OCI-LY3 (cell line): ENCODE results near the gene FAAP100.

Source experiments
- EZH2phosphoT487 ChIP-seq: fragments of 200-600 bp; shearing (Covaris generic); IDR thresholded peaks from 2 replicates; pipeline ENCODE4 v1.6.1; 2018; ENCODE audit warnings: antibody characterized with exemption, mixed run types, low read depth
- TF ChIP-seq, protein P1 (sequence below): fragments of 200-600, 300-600 bp; sonication (generic); IDR thresholded peaks from 2 replicates; pipeline ENCODE4 v1.5.1; 2014; ENCODE audit warnings: antibody characterized with exemption, low read length, low read depth

DNA sequence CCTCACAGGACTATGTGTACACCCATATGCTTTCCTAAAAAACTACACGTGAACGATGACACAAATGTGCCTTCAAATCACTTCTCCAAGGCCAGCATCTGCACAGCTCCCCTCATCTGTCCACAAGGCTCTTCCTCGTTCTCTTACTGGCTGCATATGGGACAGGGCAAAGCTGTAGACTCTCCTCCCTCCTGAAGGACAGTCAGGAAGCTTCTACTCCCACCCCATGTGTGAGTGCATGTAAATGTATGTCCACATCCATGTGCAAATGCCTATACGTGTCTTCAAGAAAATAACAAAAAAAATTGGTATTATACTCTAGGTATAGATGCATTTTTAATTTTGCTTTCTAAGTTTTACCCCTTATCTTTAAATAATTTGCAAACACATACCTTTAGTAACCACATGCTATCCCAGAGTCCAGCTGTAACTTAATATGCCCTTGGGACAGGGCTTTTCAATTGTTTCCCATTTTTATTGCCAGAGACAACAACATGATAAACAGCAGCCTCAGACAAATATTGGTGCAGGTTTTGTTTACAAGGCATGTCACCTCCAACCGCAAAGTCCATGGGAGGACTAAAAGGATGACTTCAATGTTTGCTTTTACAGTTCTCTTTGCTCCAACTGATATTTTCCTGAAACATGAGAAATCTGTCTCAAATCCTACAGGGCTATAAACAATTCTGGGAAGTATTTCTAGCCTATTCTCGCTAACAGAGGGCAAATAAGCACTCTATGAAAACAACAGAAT is 31.6 kb upstream of the FAAP100 start:
- TF ChIP-seq, protein P1, sequence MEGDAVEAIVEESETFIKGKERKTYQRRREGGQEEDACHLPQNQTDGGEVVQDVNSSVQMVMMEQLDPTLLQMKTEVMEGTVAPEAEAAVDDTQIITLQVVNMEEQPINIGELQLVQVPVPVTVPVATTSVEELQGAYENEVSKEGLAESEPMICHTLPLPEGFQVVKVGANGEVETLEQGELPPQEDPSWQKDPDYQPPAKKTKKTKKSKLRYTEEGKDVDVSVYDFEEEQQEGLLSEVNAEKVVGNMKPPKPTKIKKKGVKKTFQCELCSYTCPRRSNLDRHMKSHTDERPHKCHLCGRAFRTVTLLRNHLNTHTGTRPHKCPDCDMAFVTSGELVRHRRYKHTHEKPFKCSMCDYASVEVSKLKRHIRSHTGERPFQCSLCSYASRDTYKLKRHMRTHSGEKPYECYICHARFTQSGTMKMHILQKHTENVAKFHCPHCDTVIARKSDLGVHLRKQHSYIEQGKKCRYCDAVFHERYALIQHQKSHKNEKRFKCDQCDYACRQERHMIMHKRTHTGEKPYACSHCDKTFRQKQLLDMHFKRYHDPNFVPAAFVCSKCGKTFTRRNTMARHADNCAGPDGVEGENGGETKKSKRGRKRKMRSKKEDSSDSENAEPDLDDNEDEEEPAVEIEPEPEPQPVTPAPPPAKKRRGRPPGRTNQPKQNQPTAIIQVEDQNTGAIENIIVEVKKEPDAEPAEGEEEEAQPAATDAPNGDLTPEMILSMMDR: no peak
- TF ChIP-seq EZH2phosphoT487: no peak
